22Rv1 (cell line): Measurements from ENCODE around the gene SPATA1.

Source experiments
- CTCF ChIP-seq: fragments of 450-650 bp; IDR thresholded peaks from 2 replicates; pipeline ENCODE4 v1.5.1; 2017; ENCODE audit warnings: mild to moderate bottlenecking
- ZFX ChIP-seq: fragments of 450-650 bp; IDR thresholded peaks from 2 replicates; pipeline ENCODE4 v1.6.1; 2017; ENCODE audit warnings: antibody characterized with exemption, borderline replicate concordance

- TF ChIP-seq CTCF: no peak
- no peak for TF ChIP-seq ZFX
Observed at GRCh38 chr1:84611091-84611490, 104.9 kb downstream of the SPATA1 start.
